Lower leg skin (tissue), 3 donors: ENCODE data around the gene RPS6KB2.

ENCODE experiments used
- CTCF ChIP-seq, 3 donors: fragments of 450-650 bp; IDR thresholded peaks; one replicate each; pipeline ENCODE4 v1.5.1; 2016; ENCODE audit warnings: antibody characterized with exemption in 3 of 3, mild to moderate bottlenecking in 3 of 3, moderate library complexity in 2 of 3
- POLR2A ChIP-seq, 2 donors: fragments of 450-650 bp; IDR thresholded peaks; one replicate each; pipeline ENCODE4 v1.6.1; 2016 to 2017; ENCODE audit warnings: antibody characterized with exemption in 2 of 2, mild to moderate bottlenecking in 1 of 2, moderate library complexity in 1 of 2

GRCh38 chr11:67450796-67451657, 22.7 kb downstream of the RPS6KB2 start:
- TF ChIP-seq CTCF (IDR thresholded peaks at IDR 0.05) (no peak), POLR2A (IDR thresholded peaks at IDR 0.05) (no peak)
